Measurements from ENCODE around the gene DIP2B.
A peak's percentile ranks its signal among the peaks of the same experiment; 100 is the strongest.

Gene DIP2B

DNA sequence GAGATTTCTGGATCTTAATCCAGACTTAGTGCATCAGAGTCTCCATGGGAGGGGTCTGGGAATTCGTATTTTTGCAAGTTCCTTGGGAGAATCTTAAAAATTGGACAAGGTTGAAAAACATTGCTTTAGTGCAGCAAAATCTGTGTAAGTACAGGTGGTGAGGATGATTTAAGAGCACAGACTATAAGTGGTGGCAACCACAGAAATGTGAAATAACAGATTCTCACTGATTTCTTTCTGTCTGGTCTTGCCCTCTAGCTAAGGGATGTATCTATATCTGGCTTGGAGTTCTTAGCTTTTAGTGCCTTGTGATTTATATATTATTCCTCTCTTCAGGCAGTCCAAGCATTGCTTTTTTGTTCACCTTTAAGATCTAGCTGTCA is 116.2 kb downstream of the DIP2B start:
- H3K4me3 ChIP-seq (ENCODE audit: low read depth in 1 of 2, low read length in 1 of 2), result no peak overlapping the region
- TF ChIP-seq, protein P1, sequence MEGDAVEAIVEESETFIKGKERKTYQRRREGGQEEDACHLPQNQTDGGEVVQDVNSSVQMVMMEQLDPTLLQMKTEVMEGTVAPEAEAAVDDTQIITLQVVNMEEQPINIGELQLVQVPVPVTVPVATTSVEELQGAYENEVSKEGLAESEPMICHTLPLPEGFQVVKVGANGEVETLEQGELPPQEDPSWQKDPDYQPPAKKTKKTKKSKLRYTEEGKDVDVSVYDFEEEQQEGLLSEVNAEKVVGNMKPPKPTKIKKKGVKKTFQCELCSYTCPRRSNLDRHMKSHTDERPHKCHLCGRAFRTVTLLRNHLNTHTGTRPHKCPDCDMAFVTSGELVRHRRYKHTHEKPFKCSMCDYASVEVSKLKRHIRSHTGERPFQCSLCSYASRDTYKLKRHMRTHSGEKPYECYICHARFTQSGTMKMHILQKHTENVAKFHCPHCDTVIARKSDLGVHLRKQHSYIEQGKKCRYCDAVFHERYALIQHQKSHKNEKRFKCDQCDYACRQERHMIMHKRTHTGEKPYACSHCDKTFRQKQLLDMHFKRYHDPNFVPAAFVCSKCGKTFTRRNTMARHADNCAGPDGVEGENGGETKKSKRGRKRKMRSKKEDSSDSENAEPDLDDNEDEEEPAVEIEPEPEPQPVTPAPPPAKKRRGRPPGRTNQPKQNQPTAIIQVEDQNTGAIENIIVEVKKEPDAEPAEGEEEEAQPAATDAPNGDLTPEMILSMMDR (IDR thresholded peaks at IDR 0.05), result no peak
- no peaks in the 10 kb centered on the region for H3K27me3 ChIP-seq
- peak overlapping the region; percentile 12 for H3K27ac ChIP-seq
- H3K36me3 ChIP-seq, result no peaks in the 10 kb centered on the region
- H3K9me3 ChIP-seq, result no peaks in the 10 kb centered on the region
- H3K4me1 ChIP-seq (ENCODE audit: control insufficient read depth in 1 of 2, insufficient read depth in 1 of 2, low read depth in 1 of 2, low read length in 1 of 2), result peaks cover 13 to 17% of the 10 kb centered on the region in 2 experiments

DNA sequence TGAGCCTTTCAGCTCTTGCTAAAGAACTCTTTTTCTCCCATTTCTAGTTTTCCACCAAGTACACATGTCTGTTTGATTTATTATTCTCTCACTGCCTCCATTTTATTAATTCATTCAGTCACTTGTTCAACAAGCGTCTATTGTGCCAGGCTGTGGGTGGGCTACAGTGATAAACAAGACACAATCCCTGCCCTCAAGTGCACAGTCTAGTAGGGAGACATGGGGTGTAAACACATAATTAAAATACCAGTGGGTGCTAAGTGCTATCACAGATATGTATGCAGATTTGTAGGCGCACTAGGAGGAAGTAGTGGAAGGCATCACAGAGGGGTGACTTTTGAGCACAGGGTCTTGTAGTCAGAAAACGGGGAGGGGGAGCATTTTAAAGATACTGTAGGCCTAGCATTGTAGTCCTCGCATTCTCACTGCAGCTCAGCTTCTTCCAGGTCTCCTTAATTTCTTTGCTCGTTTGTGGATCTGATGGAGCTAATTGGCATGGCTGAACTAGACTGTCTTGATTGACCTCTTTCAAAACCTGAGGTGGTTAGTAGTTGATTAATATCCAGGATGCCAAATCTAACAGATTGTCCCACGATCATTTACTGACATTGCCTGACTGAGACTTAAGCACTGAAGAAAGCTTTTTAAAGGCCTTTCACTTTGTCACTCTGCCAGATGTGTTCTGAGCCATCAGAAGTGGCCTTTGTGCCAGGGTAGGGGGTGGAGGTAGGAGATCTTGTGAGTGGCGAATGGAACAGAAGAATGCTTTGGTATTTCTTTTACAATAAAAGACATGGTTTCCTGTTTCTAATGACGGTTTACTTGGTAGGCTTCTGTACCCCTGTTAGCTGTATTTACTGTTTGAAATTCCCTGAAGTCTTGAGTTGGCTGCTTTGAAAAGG is 116.9 kb downstream of the DIP2B start:
- Histone ChIP-seq H3K27me3 (no peaks in the 10 kb centered on the region), H3K36me3 (no peaks in the 10 kb centered on the region), H3K4me3 (ENCODE audit: low read depth in 1 of 2, low read length in 1 of 2) (no peak overlapping the region), H3K9me3 (no peaks in the 10 kb centered on the region), H3K4me1 (ENCODE audit: control insufficient read depth in 1 of 2, insufficient read depth in 1 of 2, low read depth in 1 of 2, low read length in 1 of 2) (peaks cover 20 to 24% of the 10 kb centered on the region in 2 experiments), H3K27ac (no peak overlapping the region)
- TF ChIP-seq, protein P1 (IDR thresholded peaks at IDR 0.05), result no peak

DNA sequence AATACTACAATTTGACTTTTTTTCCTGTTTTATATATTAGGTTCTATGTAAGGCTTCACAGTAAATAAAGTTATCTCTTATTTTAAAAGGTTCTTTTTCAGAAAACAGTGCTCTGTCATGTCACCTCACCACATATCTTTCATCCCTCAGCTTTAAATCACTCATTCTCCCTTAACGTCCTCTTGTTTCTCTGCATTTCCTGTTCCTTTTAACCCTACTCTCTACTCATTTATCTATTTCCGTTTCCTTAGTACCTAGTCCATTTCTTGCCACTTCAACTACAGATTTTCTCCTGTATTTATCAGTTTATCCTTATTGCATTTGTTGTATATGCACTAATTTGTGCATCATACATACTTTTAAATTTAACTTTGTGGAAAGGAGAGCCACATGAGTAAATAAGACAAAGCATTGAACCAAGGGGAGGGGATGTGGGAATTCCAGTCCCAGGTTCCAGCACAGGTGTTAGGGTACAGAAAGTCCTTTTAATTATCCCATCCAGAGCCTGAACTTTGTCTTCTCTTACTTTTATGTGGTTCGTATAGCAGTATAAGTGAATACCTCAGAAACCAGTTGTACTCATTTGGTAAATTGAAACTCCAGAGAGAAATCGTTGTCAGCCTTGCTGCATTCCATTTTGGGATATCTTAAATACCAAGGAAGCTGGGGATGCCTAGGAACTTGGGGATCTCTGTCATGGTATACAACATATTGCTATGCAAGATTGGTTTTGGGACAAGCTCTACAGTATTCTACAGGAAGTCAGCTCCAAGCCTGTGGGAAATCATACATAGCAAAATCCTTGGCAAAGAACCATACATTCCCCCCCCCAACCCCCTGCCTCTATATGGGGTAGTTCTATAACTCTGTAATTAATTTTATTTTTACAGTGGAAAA is 120.5 kb downstream of the DIP2B start:
- TF ChIP-seq, protein P1 (IDR thresholded peaks at IDR 0.05), result no peak
- Histone ChIP-seq H3K36me3 (peaks cover 14% of the 10 kb centered on the region), H3K27me3 (no peaks in the 10 kb centered on the region), H3K9me3 (no peaks in the 10 kb centered on the region), H3K27ac (peak overlapping the region; percentile 65), H3K4me3 (ENCODE audit: low read depth in 1 of 2, low read length in 1 of 2) (peak overlapping the region in 1 of 2 experiments; percentile 6), H3K4me1 (ENCODE audit: control insufficient read depth in 1 of 2, insufficient read depth in 1 of 2, low read depth in 1 of 2, low read length in 1 of 2) (peaks cover 21 to 27% of the 10 kb centered on the region in 2 experiments)

- peak overlapping the region; percentile 65 for H3K27ac ChIP-seq
These were observed 121.2 kb downstream of the DIP2B start for GRCh38 chr12:50626026-50626425.

DNA sequence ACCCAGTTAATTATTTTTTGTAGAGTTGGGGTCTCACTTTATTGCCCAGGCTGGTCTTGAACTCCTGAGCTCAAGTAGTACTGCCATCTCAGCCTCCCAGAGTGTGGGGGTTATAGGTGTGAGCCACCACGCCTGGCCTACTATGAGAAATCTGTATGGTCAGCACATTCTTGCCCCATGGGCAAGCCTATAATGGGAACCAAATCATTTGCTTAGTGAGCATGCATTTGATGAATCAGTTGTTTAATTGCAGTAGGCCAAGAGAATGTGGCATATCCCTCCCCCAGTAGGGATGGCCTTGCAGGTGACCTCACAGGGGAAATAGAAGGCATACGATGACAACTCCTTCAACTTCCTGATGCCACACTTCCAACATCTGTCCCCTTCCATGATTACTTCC is 122.7 kb downstream of the DIP2B start:
- Histone ChIP-seq H3K4me3 (ENCODE audit: low read depth in 1 of 2, low read length in 1 of 2) (no peak overlapping the region), H3K4me1 (ENCODE audit: control insufficient read depth in 1 of 2, insufficient read depth in 1 of 2, low read depth in 1 of 2, low read length in 1 of 2) (peaks cover 21 to 27% of the 10 kb centered on the region in 2 experiments), H3K27ac (no peak overlapping the region), H3K36me3 (peaks cover 30% of the 10 kb centered on the region), H3K9me3 (no peaks in the 10 kb centered on the region), H3K27me3 (no peaks in the 10 kb centered on the region)
- TF ChIP-seq, protein P1 (IDR thresholded peaks at IDR 0.05), result no peak

More at GRCh38 chr12:50626026-50626425, 121.2 kb downstream of the DIP2B start:
- Histone ChIP-seq H3K36me3 (peaks cover 19% of the 10 kb centered on the region), H3K4me1 (ENCODE audit: control insufficient read depth in 1 of 2, insufficient read depth in 1 of 2, low read depth in 1 of 2, low read length in 1 of 2) (peaks cover 21 to 27% of the 10 kb centered on the region in 2 experiments), H3K9me3 (no peaks in the 10 kb centered on the region), H3K27me3 (no peaks in the 10 kb centered on the region), H3K4me3 (ENCODE audit: low read depth in 1 of 2, low read length in 1 of 2) (peak overlapping the region in 1 of 2 experiments; percentile 6)
- TF ChIP-seq, protein P1 (IDR thresholded peaks at IDR 0.05), result no peak

Data from neutrophil (primary cell).